LNCAP (cell line): ENCODE measurements around the gene ZMYM2.

Experiments
- CTCF ChIP-seq: fragments of 450-650 bp; IDR thresholded peaks from 2 replicates; pipeline ENCODE4 v1.5.1; 2017; ENCODE audit warnings: mild to moderate bottlenecking

ZMYM2 gene

GRCh38 chr13:19967621-19968020 lies 9.1 kb downstream of the ZMYM2 start:
- no peak for TF ChIP-seq CTCF

GRCh38 chr13:19978831-19979437 lies 20.4 kb downstream of the ZMYM2 start:
- no peak for TF ChIP-seq CTCF

- no peak for TF ChIP-seq CTCF
Observed at GRCh38 chr13:19981685-19982238, 23.2 kb downstream of the ZMYM2 start.

- no peak for TF ChIP-seq CTCF
Observed at GRCh38 chr13:19982447-19983043, 24.0 kb downstream of the ZMYM2 start.

GRCh38 chr13:19984430-19985218 lies 26.1 kb downstream of the ZMYM2 start:
- TF ChIP-seq CTCF: peak; percentile 52

- TF ChIP-seq CTCF: no peak
Observed at GRCh38 chr13:19985219-19985556, 26.7 kb downstream of the ZMYM2 start.

- TF ChIP-seq CTCF: no peak
Observed at GRCh38 chr13:19991531-19991930, 33.0 kb downstream of the ZMYM2 start.
